HUES48 (cell line): ENCODE data around the gene SLC16A3.
"Not testable (repeated sequence)": the region's sequence is repeated elsewhere in the genome, so short reads cannot be mapped to it uniquely, and the experiment has no call there.

Experiments used
- H3K27ac ChIP-seq: one replicate; pipeline ENCODE4 v1.7.0; 2013; ENCODE audit warnings: low read depth, low read length, inconsistent platforms
- H3K27me3 ChIP-seq: 2 replicates; pipeline ENCODE4 v1.6.1; 2013; ENCODE audit warnings: mild to moderate bottlenecking, low read length; ENCODE audit not compliant: control insufficient read depth, insufficient read depth
- H3K36me3 ChIP-seq: 2 replicates; pipeline ENCODE4 v1.6.1; 2013; ENCODE audit warnings: low read length; ENCODE audit not compliant: control insufficient read depth, insufficient read depth
- H3K4me1 ChIP-seq: 2 replicates; pipeline ENCODE4 v1.6.1; 2013; ENCODE audit warnings: mild to moderate bottlenecking, low read length; ENCODE audit not compliant: control insufficient read depth, insufficient read depth
- H3K4me3 ChIP-seq: 2 replicates; pipeline ENCODE4 v1.5.1; 2013; ENCODE audit warnings: mild to moderate bottlenecking, low read depth, low read length
- H3K9ac ChIP-seq: 2 replicates; pipeline ENCODE4 v1.6.1; 2013; ENCODE audit warnings: mild to moderate bottlenecking, low read depth, low read length, moderate library complexity
- H3K9me3 ChIP-seq: 2 replicates; pipeline ENCODE4 v1.6.1; 2013; ENCODE audit warnings: low read length; ENCODE audit not compliant: control insufficient read depth, insufficient read depth

The SLC16A3 gene

GRCh38 chr17:82246365-82247181 lies 17.7 kb downstream of the SLC16A3 start:
- H3K4me3 ChIP-seq, result no peak overlapping the region
- H3K36me3 ChIP-seq, result peaks cover 92% of the 10 kb centered on the region
- no peaks in the 10 kb centered on the region for H3K27me3 ChIP-seq
- no peak overlapping the region for H3K9ac ChIP-seq
- H3K4me1 ChIP-seq, result no peaks in the 10 kb centered on the region
- H3K27ac ChIP-seq, result no peak overlapping the region
- H3K9me3 ChIP-seq, result no peaks in the 10 kb centered on the region

GRCh38 chr17:82247182-82247823 lies 18.5 kb downstream of the SLC16A3 start:
- H3K9ac ChIP-seq, result no peak overlapping the region
- no peaks in the 10 kb centered on the region for H3K27me3 ChIP-seq
- no peaks in the 10 kb centered on the region for H3K4me1 ChIP-seq
- H3K9me3 ChIP-seq, result no peaks in the 10 kb centered on the region
- H3K27ac ChIP-seq, result no peak overlapping the region
- H3K36me3 ChIP-seq, result peaks cover 100% of the 10 kb centered on the region
- no peak overlapping the region for H3K4me3 ChIP-seq

GRCh38 chr17:82247856-82248671 lies 19.2 kb downstream of the SLC16A3 start:
- Histone ChIP-seq H3K4me1 (no peaks in the 10 kb centered on the region), H3K27me3 (no peaks in the 10 kb centered on the region), H3K36me3 (peaks cover 100% of the 10 kb centered on the region), H3K9ac (no peak overlapping the region), H3K9me3 (no peaks in the 10 kb centered on the region), H3K4me3 (no peak overlapping the region), H3K27ac (no peak overlapping the region)

GRCh38 chr17:82248815-82249674 lies 20.2 kb downstream of the SLC16A3 start:
- no peaks in the 10 kb centered on the region for H3K9me3 ChIP-seq
- no peaks in the 10 kb centered on the region for H3K4me1 ChIP-seq
- H3K4me3 ChIP-seq, result no peak overlapping the region
- no peak overlapping the region for H3K9ac ChIP-seq
- H3K27ac ChIP-seq, result no peak overlapping the region
- peaks cover 96% of the 10 kb centered on the region for H3K36me3 ChIP-seq
- H3K27me3 ChIP-seq, result no peaks in the 10 kb centered on the region

GRCh38 chr17:82249896-82250581 lies 21.2 kb downstream of the SLC16A3 start:
- Histone ChIP-seq H3K9me3 (no peaks in the 10 kb centered on the region), H3K9ac (no peak overlapping the region), H3K36me3 (peaks cover 88% of the 10 kb centered on the region), H3K4me3 (no peak overlapping the region), H3K27ac (no peak overlapping the region), H3K4me1 (no peaks in the 10 kb centered on the region), H3K27me3 (no peaks in the 10 kb centered on the region)

- Histone ChIP-seq H3K36me3 (peaks cover 88% of the 10 kb centered on the region), H3K27ac (no peak overlapping the region)
Measured at GRCh38 chr17:82250868-82251500, 22.1 kb downstream of the SLC16A3 start.

GRCh38 chr17:82252511-82253178 lies 23.8 kb downstream of the SLC16A3 start:
- Histone ChIP-seq H3K9me3 (no peaks in the 10 kb centered on the region), H3K27ac (no peak overlapping the region), H3K4me1 (no peaks in the 10 kb centered on the region), H3K36me3 (peaks cover 88% of the 10 kb centered on the region), H3K4me3 (no peak overlapping the region), H3K27me3 (no peaks in the 10 kb centered on the region), H3K9ac (no peak overlapping the region)

More at GRCh38 chr17:82250868-82251500, 22.1 kb downstream of the SLC16A3 start:
- Histone ChIP-seq H3K9ac (no peak overlapping the region), H3K4me1 (no peaks in the 10 kb centered on the region), H3K4me3 (no peak overlapping the region), H3K9me3 (no peaks in the 10 kb centered on the region), H3K27me3 (no peaks in the 10 kb centered on the region)

GRCh38 chr17:82253179-82253544 lies 24.3 kb downstream of the SLC16A3 start:
- peaks cover 87% of the 10 kb centered on the region for H3K36me3 ChIP-seq
- H3K27me3 ChIP-seq, result no peaks in the 10 kb centered on the region
- H3K27ac ChIP-seq, result no peak overlapping the region

GRCh38 chr17:82254096-82254495 lies 25.3 kb downstream of the SLC16A3 start:
- H3K9me3 ChIP-seq, H3K4me1 ChIP-seq, H3K9ac ChIP-seq, H3K27me3 ChIP-seq, H3K27ac ChIP-seq, H3K4me3 ChIP-seq: not testable (repeated sequence)
- peaks cover 87% of the 10 kb centered on the region for H3K36me3 ChIP-seq

More at GRCh38 chr17:82253179-82253544, 24.3 kb downstream of the SLC16A3 start:
- H3K4me3 ChIP-seq, result no peak overlapping the region
- H3K4me1 ChIP-seq, result no peaks in the 10 kb centered on the region
- H3K9me3 ChIP-seq, result no peaks in the 10 kb centered on the region
- H3K9ac ChIP-seq, result no peak overlapping the region
